SK-N-SH treated with all-trans-retinoic acid at 6 μM for 48 hours (cell line): ENCODE results near the gene TMEM114.

ENCODE experiments used
- ATAC-seq: fragments of 200-7000 bp; cut with Tn5 transposase; 3 replicates; pipeline ENCODE4 v1.9.1; 2020; ENCODE audit warnings: mild to moderate bottlenecking, moderate library complexity
- ARNTL ChIP-seq: fragments of 450-650 bp; formaldehyde crosslinking; IDR thresholded peaks from 2 replicates; pipeline ENCODE4 v1.5.0; 2020; ENCODE audit warnings: low read depth, mild to moderate bottlenecking, moderate library complexity, borderline replicate concordance
- BACH2 ChIP-seq: fragments of 250-450 bp; sonication (Bioruptor Pico); IDR thresholded peaks from 2 replicates; pipeline ENCODE4 v1.9.0; 2021; ENCODE audit warnings: mild to moderate bottlenecking, borderline replicate concordance
- CSDC2 ChIP-seq: fragments of 250-450 bp; sonication (Bioruptor Pico); IDR thresholded peaks from 2 replicates; pipeline ENCODE4 v1.5.0; 2020; ENCODE audit warnings: mild to moderate bottlenecking, moderate library complexity
- ESRRG ChIP-seq: fragments of 250-450 bp; sonication (Bioruptor Pico); IDR thresholded peaks from 2 replicates; pipeline ENCODE4 v1.6.1; 2021; ENCODE audit warnings: mild to moderate bottlenecking
- GLIS3 ChIP-seq: fragments of 250-450 bp; sonication (Bioruptor Pico); IDR thresholded peaks from 2 replicates; pipeline ENCODE4 v1.5.0; 2020; ENCODE audit warnings: mild to moderate bottlenecking, moderate library complexity
- ISL1 ChIP-seq: fragments of 250-450 bp; sonication (Bioruptor Pico); IDR thresholded peaks from 2 replicates; pipeline ENCODE4 v2.1.2; 2022; ENCODE audit warnings: mild to moderate bottlenecking, moderate library complexity
- OSR1 ChIP-seq: fragments of 250-450 bp; sonication (Bioruptor Pico); IDR thresholded peaks from 2 replicates; pipeline ENCODE4 v1.8.0; 2022; ENCODE audit warnings: moderate library complexity, mild to moderate bottlenecking, inconsistent platforms
- PPARA ChIP-seq: fragments of 250-450 bp; sonication (Bioruptor Pico); IDR thresholded peaks from 2 replicates; pipeline ENCODE4 v1.5.0; 2020; ENCODE audit warnings: mild to moderate bottlenecking, borderline replicate concordance
- RARB ChIP-seq: fragments of 250-450 bp; sonication (Bioruptor Pico); IDR thresholded peaks from 2 replicates; pipeline ENCODE4 v1.8.0; 2021; ENCODE audit warnings: mild to moderate bottlenecking, moderate library complexity
- SNAI2 ChIP-seq: fragments of 250-450 bp; sonication (Bioruptor Pico); IDR thresholded peaks from 2 replicates; pipeline ENCODE4 v1.5.0; 2020; ENCODE audit warnings: mild to moderate bottlenecking, moderate library complexity
- TCF4 ChIP-seq: fragments of 250-450 bp; sonication (Bioruptor Pico); IDR thresholded peaks from 2 replicates; pipeline ENCODE4 v1.8.0; 2021; ENCODE audit warnings: mild to moderate bottlenecking, moderate library complexity, borderline replicate concordance
- TOX ChIP-seq: fragments of 250-450 bp; sonication (Bioruptor Pico); IDR thresholded peaks from 2 replicates; pipeline ENCODE4 v1.8.0; 2021; ENCODE audit warnings: mild to moderate bottlenecking, moderate library complexity, borderline replicate concordance
- ZC3H10 ChIP-seq: fragments of 250-450 bp; sonication (Bioruptor Pico); IDR thresholded peaks from 2 replicates; pipeline ENCODE4 v1.5.1; 2021; ENCODE audit warnings: mild to moderate bottlenecking, moderate library complexity
- ZFP3 ChIP-seq: fragments of 250-450 bp; sonication (Bioruptor Pico); IDR thresholded peaks from 2 replicates; pipeline ENCODE4 v1.5.0; 2020; ENCODE audit warnings: mild to moderate bottlenecking, moderate library complexity
- ZFP30 ChIP-seq: fragments of 450-650 bp; formaldehyde crosslinking; IDR thresholded peaks from 2 replicates; pipeline ENCODE4 v1.5.0; 2022; ENCODE audit warnings: mild to moderate bottlenecking, moderate library complexity
- ZNF565 ChIP-seq: fragments of 450-650 bp; formaldehyde crosslinking; conservative IDR thresholded peaks from 2 replicates; pipeline ENCODE4 v1.5.0; 2020; ENCODE audit warnings: low read depth, mild to moderate bottlenecking, moderate library complexity
- ZNF70 ChIP-seq: fragments of 450-650 bp; formaldehyde crosslinking; IDR thresholded peaks from 2 replicates; pipeline ENCODE4 v1.5.0; 2020; ENCODE audit warnings: mild to moderate bottlenecking, moderate library complexity
- ZNF8 ChIP-seq: fragments of 450-650 bp; formaldehyde crosslinking; IDR thresholded peaks from 2 replicates; pipeline ENCODE4 v1.5.0; 2020; ENCODE audit warnings: mild to moderate bottlenecking, moderate library complexity
- TF ChIP-seq, protein P1 (sequence below): fragments of 250-450 bp; sonication (Bioruptor Pico); IDR thresholded peaks from 2 replicates; pipeline ENCODE4 v1.5.1; 2021; ENCODE audit warnings: mild to moderate bottlenecking, moderate library complexity
- TF ChIP-seq, protein P2 (sequence below): fragments of 250-450 bp; sonication (Bioruptor Pico); IDR thresholded peaks from 2 replicates; pipeline ENCODE4 v1.8.0; 2021; ENCODE audit warnings: low read depth, mild to moderate bottlenecking, moderate library complexity, borderline replicate concordance
- TF ChIP-seq, protein P3 (sequence below): fragments of 250-450 bp; sonication (Bioruptor Pico); IDR thresholded peaks from 2 replicates; pipeline ENCODE4 v1.5.1; 2020; ENCODE audit warnings: low read depth, mild to moderate bottlenecking, moderate library complexity
- TF ChIP-seq, protein P4 (sequence below): fragments of 250-450 bp; sonication (Bioruptor Pico); IDR thresholded peaks from 2 replicates; pipeline ENCODE4 v1.5.0; 2020; ENCODE audit warnings: mild to moderate bottlenecking, moderate library complexity
- TF ChIP-seq, protein P5 (sequence below): fragments of 250-450 bp; sonication (Bioruptor Pico); IDR thresholded peaks from 2 replicates; pipeline ENCODE4 v1.8.0; 2020; ENCODE audit warnings: mild to moderate bottlenecking, moderate library complexity, borderline replicate concordance

The TMEM114 gene

DNA sequence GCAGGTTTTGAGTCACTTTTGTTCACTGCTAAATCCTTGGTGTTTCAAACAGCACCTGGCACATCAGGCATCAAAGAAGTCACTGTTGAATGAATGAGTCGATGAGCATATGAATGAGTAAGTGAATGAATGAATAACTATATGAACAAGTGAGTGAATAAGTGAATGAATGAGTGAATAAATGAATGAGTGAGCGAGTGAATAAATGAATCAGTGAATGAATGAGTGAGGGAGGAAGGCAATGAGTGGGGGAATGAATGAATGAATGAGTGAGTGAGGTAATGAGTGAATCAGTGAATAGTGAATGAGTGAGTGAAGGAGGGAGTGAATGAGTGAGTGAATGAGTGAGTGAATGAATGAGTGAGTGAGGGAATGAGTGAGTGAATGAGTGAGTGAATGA is 28.8 kb downstream of the TMEM114 start (continued):
- TF ChIP-seq RARB (CRISPR knock-in tag) (no peak), PPARA (no peak), OSR1 (no peak), ZNF8 (CRISPR knock-in tag) (no peak), CSDC2 (CRISPR knock-in tag) (no peak)
- TF ChIP-seq, protein P1, sequence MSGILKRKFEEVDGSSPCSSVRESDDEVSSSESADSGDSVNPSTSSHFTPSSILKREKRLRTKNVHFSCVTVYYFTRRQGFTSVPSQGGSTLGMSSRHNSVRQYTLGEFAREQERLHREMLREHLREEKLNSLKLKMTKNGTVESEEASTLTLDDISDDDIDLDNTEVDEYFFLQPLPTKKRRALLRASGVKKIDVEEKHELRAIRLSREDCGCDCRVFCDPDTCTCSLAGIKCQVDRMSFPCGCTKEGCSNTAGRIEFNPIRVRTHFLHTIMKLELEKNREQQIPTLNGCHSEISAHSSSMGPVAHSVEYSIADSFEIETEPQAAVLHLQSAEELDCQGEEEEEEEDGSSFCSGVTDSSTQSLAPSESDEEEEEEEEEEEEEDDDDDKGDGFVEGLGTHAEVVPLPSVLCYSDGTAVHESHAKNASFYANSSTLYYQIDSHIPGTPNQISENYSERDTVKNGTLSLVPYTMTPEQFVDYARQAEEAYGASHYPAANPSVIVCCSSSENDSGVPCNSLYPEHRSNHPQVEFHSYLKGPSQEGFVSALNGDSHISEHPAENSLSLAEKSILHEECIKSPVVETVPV (CRISPR knock-in tag), result no peak

DNA sequence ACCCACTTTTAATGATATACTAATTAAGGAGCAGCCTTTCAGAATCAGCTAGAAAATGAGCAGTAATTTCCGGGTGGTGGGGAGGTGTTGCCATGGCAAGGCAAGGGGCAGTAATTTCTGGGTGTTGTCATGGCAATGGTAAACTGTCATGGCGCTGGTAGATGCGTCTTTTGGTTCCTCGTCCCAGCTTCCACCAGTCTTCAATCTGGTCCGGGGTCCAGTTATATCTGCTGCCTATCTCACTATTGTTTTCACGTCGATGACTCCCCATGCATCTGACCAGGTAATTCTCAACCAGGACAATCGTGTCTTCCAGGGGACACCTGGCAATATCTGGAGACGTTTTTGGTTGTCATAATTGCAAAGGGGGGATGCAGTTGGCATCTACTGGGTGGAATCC is 34.9 kb downstream of the TMEM114 start:
- no peak for ATAC-seq
- no peak for TF ChIP-seq TOX
- TF ChIP-seq ZFP30, result no peak
- TF ChIP-seq OSR1, result no peak
- no peak for TF ChIP-seq ZC3H10 (CRISPR knock-in tag)
- TF ChIP-seq, protein P2, sequence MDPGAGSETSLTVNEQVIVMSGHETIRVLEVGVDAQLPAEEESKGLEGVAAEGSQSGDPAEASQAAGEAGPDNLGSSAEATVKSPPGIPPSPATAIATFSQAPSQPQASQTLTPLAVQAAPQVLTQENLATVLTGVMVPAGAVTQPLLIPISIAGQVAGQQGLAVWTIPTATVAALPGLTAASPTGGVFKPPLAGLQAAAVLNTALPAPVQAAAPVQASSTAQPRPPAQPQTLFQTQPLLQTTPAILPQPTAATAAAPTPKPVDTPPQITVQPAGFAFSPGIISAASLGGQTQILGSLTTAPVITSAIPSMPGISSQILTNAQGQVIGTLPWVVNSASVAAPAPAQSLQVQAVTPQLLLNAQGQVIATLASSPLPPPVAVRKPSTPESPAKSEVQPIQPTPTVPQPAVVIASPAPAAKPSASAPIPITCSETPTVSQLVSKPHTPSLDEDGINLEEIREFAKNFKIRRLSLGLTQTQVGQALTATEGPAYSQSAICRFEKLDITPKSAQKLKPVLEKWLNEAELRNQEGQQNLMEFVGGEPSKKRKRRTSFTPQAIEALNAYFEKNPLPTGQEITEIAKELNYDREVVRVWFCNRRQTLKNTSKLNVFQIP (CRISPR knock-in tag), result no peak
- TF ChIP-seq GLIS3 (CRISPR knock-in tag), result no peak

DNA sequence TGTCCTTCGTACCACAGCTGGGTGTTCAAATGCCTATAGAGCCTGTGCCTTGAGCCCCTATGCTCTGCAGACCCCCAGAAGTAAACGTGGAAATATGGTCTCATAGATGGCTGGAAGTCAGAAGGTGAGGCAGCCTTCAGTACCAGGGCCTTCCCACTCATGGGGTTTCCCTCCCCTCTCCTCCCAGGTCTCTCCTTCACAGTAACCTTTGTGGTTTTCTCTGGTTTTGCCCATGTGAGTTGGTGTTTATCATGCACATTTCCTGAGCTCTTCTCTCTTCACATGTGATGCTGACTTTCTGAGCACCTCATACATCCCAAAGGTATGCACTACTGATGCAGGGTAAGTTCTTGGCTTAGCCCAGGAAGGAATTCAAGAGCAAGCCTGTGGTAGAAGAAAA is 35.4 kb downstream of the TMEM114 start:
- TF ChIP-seq CSDC2 (CRISPR knock-in tag), result no peak
- TF ChIP-seq ARNTL (CRISPR knock-in tag), result no peak
- TF ChIP-seq ESRRG (CRISPR knock-in tag), result no peak
- TF ChIP-seq ZFP30, result no peak
- no peak for TF ChIP-seq RARB (CRISPR knock-in tag)
- TF ChIP-seq ZFP3 (CRISPR knock-in tag), result no peak
- no peak for TF ChIP-seq SNAI2 (CRISPR knock-in tag)
- TF ChIP-seq, protein P3, sequence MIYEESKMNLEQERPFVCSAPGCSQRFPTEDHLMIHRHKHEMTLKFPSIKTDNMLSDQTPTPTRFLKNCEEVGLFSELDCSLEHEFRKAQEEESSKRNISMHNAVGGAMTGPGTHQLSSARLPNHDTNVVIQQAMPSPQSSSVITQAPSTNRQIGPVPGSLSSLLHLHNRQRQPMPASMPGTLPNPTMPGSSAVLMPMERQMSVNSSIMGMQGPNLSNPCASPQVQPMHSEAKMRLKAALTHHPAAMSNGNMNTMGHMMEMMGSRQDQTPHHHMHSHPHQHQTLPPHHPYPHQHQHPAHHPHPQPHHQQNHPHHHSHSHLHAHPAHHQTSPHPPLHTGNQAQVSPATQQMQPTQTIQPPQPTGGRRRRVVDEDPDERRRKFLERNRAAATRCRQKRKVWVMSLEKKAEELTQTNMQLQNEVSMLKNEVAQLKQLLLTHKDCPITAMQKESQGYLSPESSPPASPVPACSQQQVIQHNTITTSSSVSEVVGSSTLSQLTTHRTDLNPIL (CRISPR knock-in tag), result no peak
- TF ChIP-seq, protein P1 (CRISPR knock-in tag), result no peak
- TF ChIP-seq OSR1, result no peak
- TF ChIP-seq GLIS3 (CRISPR knock-in tag), result no peak
- TF ChIP-seq ZC3H10 (CRISPR knock-in tag), result no peak
- TF ChIP-seq TOX, result no peak
- TF ChIP-seq, protein P2 (CRISPR knock-in tag), result no peak
- TF ChIP-seq, all 23 proteins: peak for 0
- no peak for ATAC-seq

DNA sequence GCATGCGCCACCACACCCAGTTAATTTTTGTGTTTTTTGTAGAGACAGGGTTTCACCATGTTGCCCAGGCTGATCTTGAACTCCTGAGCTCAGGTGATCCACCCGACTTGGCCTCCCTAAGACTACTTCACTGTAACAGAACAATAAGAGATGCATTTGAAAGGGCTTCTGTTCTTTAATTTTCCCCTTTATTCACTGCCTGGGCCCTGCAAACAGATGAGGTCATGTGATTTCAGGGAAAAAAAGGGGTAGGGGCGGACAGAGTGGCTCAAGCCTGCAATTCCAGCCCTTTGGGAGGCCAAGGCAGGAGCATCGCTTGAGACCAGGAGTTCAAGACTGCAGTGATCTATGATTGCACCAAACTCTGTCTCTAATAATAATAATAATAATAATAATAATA is 36.3 kb downstream of the TMEM114 start:
- no peak for ATAC-seq
- TF ChIP-seq ZFP30 (no peak), GLIS3 (CRISPR knock-in tag) (no peak), PPARA (no peak), ZNF565 (CRISPR knock-in tag) (no peak), TOX (no peak), TCF4 (CRISPR knock-in tag) (no peak), ZNF70 (no peak), ISL1 (no peak), ESRRG (CRISPR knock-in tag) (no peak), RARB (CRISPR knock-in tag) (no peak), BACH2 (no peak)
- TF ChIP-seq, protein P3 (CRISPR knock-in tag), result no peak
- TF ChIP-seq, protein P4, sequence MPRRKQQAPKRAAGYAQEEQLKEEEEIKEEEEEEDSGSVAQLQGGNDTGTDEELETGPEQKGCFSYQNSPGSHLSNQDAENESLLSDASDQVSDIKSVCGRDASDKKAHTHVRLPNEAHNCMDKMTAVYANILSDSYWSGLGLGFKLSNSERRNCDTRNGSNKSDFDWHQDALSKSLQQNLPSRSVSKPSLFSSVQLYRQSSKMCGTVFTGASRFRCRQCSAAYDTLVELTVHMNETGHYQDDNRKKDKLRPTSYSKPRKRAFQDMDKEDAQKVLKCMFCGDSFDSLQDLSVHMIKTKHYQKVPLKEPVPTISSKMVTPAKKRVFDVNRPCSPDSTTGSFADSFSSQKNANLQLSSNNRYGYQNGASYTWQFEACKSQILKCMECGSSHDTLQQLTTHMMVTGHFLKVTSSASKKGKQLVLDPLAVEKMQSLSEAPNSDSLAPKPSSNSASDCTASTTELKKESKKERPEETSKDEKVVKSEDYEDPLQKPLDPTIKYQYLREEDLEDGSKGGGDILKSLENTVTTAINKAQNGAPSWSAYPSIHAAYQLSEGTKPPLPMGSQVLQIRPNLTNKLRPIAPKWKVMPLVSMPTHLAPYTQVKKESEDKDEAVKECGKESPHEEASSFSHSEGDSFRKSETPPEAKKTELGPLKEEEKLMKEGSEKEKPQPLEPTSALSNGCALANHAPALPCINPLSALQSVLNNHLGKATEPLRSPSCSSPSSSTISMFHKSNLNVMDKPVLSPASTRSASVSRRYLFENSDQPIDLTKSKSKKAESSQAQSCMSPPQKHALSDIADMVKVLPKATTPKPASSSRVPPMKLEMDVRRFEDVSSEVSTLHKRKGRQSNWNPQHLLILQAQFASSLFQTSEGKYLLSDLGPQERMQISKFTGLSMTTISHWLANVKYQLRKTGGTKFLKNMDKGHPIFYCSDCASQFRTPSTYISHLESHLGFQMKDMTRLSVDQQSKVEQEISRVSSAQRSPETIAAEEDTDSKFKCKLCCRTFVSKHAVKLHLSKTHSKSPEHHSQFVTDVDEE (CRISPR knock-in tag), result no peak
- TF ChIP-seq, protein P5, sequence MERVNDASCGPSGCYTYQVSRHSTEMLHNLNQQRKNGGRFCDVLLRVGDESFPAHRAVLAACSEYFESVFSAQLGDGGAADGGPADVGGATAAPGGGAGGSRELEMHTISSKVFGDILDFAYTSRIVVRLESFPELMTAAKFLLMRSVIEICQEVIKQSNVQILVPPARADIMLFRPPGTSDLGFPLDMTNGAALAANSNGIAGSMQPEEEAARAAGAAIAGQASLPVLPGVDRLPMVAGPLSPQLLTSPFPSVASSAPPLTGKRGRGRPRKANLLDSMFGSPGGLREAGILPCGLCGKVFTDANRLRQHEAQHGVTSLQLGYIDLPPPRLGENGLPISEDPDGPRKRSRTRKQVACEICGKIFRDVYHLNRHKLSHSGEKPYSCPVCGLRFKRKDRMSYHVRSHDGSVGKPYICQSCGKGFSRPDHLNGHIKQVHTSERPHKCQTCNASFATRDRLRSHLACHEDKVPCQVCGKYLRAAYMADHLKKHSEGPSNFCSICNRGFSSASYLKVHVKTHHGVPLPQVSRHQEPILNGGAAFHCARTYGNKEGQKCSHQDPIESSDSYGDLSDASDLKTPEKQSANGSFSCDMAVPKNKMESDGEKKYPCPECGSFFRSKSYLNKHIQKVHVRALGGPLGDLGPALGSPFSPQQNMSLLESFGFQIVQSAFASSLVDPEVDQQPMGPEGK (CRISPR knock-in tag), result no peak
